ENCODE data around the gene HSD11B1. TPM values are rescaled to one million over a fixed set of nuclear protein-coding genes. Genes with fewer than 3 reads are reported as not detected.

HSD11B1 gene
- total RNA-seq, 1 experiment from 2014 or later = not detected

GRCh38 chr1:209686322-209686721 is 18.3 kb upstream of the HSD11B1 start:
- no peaks in the 10 kb centered on the region for H3K9me3 Mint-ChIP-seq (ENCODE audit: low read depth, unreplicated experiment)
- no peak for TF ChIP-seq CTCF (IDR thresholded peaks at IDR 0.05; ENCODE audit: unreplicated experiment)
- H3K27ac Mint-ChIP-seq (ENCODE audit: unreplicated experiment) = no peak overlapping the region
- CTCF ChIA-PET = no interaction called here
- intact Hi-C loops (cut with micrococcal nuclease; ENCODE audit: unreplicated experiment) = no loop called here
- H3K27me3 Mint-ChIP-seq (ENCODE audit: unreplicated experiment) = no peaks in the 10 kb centered on the region
- no peak overlapping the region for H3K4me3 Mint-ChIP-seq (ENCODE audit: low read depth, unreplicated experiment)
- DNase-seq = no peak
- H3K4me1 Mint-ChIP-seq (ENCODE audit: low read depth, unreplicated experiment) = peaks cover 16% of the 10 kb centered on the region
- H3K36me3 Mint-ChIP-seq (ENCODE audit: insufficient read depth, unreplicated experiment) = no peaks in the 10 kb centered on the region
- BruUV-seq (replicated peaks) = no TSS peak

GRCh38 chr1:209688746-209689234 is 15.9 kb upstream of the HSD11B1 start:
- BruUV-seq (replicated peaks) = no TSS peak
- Mint-ChIP-seq H3K36me3 (ENCODE audit: insufficient read depth, unreplicated experiment) (no peaks in the 10 kb centered on the region), H3K4me1 (ENCODE audit: low read depth, unreplicated experiment) (peaks cover 35% of the 10 kb centered on the region), H3K4me3 (ENCODE audit: low read depth, unreplicated experiment) (no peak overlapping the region), H3K27me3 (ENCODE audit: unreplicated experiment) (peaks cover 8% of the 10 kb centered on the region), H3K9me3 (ENCODE audit: low read depth, unreplicated experiment) (no peaks in the 10 kb centered on the region), H3K27ac (ENCODE audit: unreplicated experiment) (no peak overlapping the region)
- CTCF ChIA-PET = interaction anchor here (1.1 to 4.4 kb wide), 4 partner anchors 35 to 119 kb away, joined by 3 to 24 read pairs (median 5); partner anchors contain the start of gene LAMB3
- DNase-seq = no peak
- no peak for TF ChIP-seq CTCF (IDR thresholded peaks at IDR 0.05; ENCODE audit: unreplicated experiment)
- intact Hi-C loops (cut with micrococcal nuclease; ENCODE audit: unreplicated experiment) = no loop called here

GRCh38 chr1:209689477-209689876 is 15.2 kb upstream of the HSD11B1 start:
- BruUV-seq (replicated peaks) = no TSS peak
- peak; percentile 45 for DNase-seq
- TF ChIP-seq CTCF (IDR thresholded peaks at IDR 0.05; ENCODE audit: unreplicated experiment) = no peak
- Mint-ChIP-seq H3K4me3 (ENCODE audit: low read depth, unreplicated experiment) (no peak overlapping the region), H3K9me3 (ENCODE audit: low read depth, unreplicated experiment) (no peaks in the 10 kb centered on the region), H3K4me1 (ENCODE audit: low read depth, unreplicated experiment) (peaks cover 35% of the 10 kb centered on the region), H3K27ac (ENCODE audit: unreplicated experiment) (no peak overlapping the region), H3K27me3 (ENCODE audit: unreplicated experiment) (peaks cover 15% of the 10 kb centered on the region), H3K36me3 (ENCODE audit: insufficient read depth, unreplicated experiment) (no peaks in the 10 kb centered on the region)
- intact Hi-C loops (cut with micrococcal nuclease; ENCODE audit: unreplicated experiment) = no loop called here
- CTCF ChIA-PET = interaction anchor here (0.6 to 4.4 kb wide), 4 partner anchors 36 to 594 kb away, joined by 4 to 24 read pairs (median 6); partner anchors contain the start of gene LAMB3

GRCh38 chr1:209691237-209691636 is 13.4 kb upstream of the HSD11B1 start:
- no TSS peak for BruUV-seq (replicated peaks)
- TF ChIP-seq CTCF (IDR thresholded peaks at IDR 0.05; ENCODE audit: unreplicated experiment) = no peak
- Mint-ChIP-seq H3K4me1 (ENCODE audit: low read depth, unreplicated experiment) (peaks cover 35% of the 10 kb centered on the region), H3K4me3 (ENCODE audit: low read depth, unreplicated experiment) (no peak overlapping the region), H3K27ac (ENCODE audit: unreplicated experiment) (no peak overlapping the region), H3K9me3 (ENCODE audit: low read depth, unreplicated experiment) (no peaks in the 10 kb centered on the region), H3K36me3 (ENCODE audit: insufficient read depth, unreplicated experiment) (no peaks in the 10 kb centered on the region), H3K27me3 (ENCODE audit: unreplicated experiment) (peaks cover 20% of the 10 kb centered on the region)
- intact Hi-C loops (cut with micrococcal nuclease; ENCODE audit: unreplicated experiment) = no loop called here
- CTCF ChIA-PET = interaction anchor here (2.2 to 4.4 kb wide), 2 partner anchors 38 to 42 kb away, joined by 8 to 24 read pairs; partner anchors contain the start of gene LAMB3
- DNase-seq = no peak

Measured in Calu3 (cell line).